ENCODE data around the gene NSUN6.

Gene NSUN6

DNA sequence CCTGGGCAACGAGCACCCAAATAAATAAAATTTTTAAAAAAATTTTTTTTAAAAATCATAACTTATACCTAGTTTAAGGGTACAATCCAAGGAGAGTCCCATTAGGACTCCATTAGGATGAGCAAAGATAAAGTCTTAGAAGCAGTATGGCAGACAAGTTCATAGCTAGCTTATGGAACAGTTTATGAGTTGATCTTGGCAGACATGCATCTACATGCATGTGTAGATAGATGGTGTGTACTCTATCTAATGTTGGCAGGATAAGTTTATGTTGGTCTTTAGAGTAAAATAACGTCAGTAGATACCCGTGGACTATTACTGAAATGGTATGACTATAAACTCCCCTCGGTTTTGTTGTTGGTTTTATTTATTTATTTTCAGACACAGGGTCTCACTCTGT, 40.2 kb downstream of the NSUN6 start:
- H3K4me2 ChIP-seq (ENCODE audit: insufficient read depth, low read length) = no peak overlapping the region
- TF ChIP-seq, protein P1, sequence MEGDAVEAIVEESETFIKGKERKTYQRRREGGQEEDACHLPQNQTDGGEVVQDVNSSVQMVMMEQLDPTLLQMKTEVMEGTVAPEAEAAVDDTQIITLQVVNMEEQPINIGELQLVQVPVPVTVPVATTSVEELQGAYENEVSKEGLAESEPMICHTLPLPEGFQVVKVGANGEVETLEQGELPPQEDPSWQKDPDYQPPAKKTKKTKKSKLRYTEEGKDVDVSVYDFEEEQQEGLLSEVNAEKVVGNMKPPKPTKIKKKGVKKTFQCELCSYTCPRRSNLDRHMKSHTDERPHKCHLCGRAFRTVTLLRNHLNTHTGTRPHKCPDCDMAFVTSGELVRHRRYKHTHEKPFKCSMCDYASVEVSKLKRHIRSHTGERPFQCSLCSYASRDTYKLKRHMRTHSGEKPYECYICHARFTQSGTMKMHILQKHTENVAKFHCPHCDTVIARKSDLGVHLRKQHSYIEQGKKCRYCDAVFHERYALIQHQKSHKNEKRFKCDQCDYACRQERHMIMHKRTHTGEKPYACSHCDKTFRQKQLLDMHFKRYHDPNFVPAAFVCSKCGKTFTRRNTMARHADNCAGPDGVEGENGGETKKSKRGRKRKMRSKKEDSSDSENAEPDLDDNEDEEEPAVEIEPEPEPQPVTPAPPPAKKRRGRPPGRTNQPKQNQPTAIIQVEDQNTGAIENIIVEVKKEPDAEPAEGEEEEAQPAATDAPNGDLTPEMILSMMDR (IDR thresholded peaks at IDR 0.05; ENCODE audit: borderline replicate concordance, extremely low read depth, low read length, poor library complexity, severe bottlenecking) = no peak
- no peak for TF ChIP-seq EZH2 (IDR thresholded peaks at IDR 0.05; ENCODE audit: borderline replicate concordance, low read depth, low read length, severe bottlenecking)

GRCh38 chr10:18610517-18610916, 40.9 kb downstream of the NSUN6 start:
- Histone ChIP-seq H2AFZ (ENCODE audit: low read depth, low read length) (no peak overlapping the region), H3K9ac (ENCODE audit: low read depth, low read length) (no peak overlapping the region), H3K27me3 (ENCODE audit: insufficient read depth, low read length, poor library complexity) (no peaks in the 10 kb centered on the region), H3K4me3 (ENCODE audit: low read depth in 1 of 2, low read length in 2 of 2) (no peak overlapping the region), H3K27ac (ENCODE audit: low read length) (0 out of 2 replicates have a peak overlapping the region, but pooled peaks have one; percentile 7), H3K79me2 (ENCODE audit: insufficient read depth, low read length) (no peaks in the 10 kb centered on the region), H3K9me3 (ENCODE audit: insufficient read depth, low read length, severe bottlenecking) (no peaks in the 10 kb centered on the region), H3K4me1 (ENCODE audit: insufficient read depth, low read length) (no peaks in the 10 kb centered on the region), H3K4me2 (ENCODE audit: insufficient read depth, low read length) (no peak overlapping the region), H4K20me1 (ENCODE audit: insufficient read depth, low read length) (no peaks in the 10 kb centered on the region), H3K36me3 (ENCODE audit: insufficient read depth, low read length) (peaks cover 51% of the 10 kb centered on the region; the same call in 1 of the 2 replicates)
- no peak for DNase-seq
- ATAC-seq (ENCODE audit: insufficient read depth, low read depth) = no peak
- no peak for TF ChIP-seq EZH2 (IDR thresholded peaks at IDR 0.05; ENCODE audit: borderline replicate concordance, low read depth, low read length, severe bottlenecking)
- TF ChIP-seq, protein P1 (IDR thresholded peaks at IDR 0.05; ENCODE audit: borderline replicate concordance, extremely low read depth, low read length, poor library complexity, severe bottlenecking) = no peak

More for the DNA sequence above, 40.2 kb downstream of the NSUN6 start:
- no peak overlapping the region for H2AFZ ChIP-seq (ENCODE audit: low read depth, low read length)
- no peaks in the 10 kb centered on the region for H3K4me1 ChIP-seq (ENCODE audit: insufficient read depth, low read length)
- H3K36me3 ChIP-seq (ENCODE audit: insufficient read depth, low read length) = peaks cover 56% of the 10 kb centered on the region; the same call in 1 of the 2 replicates
- no peaks in the 10 kb centered on the region for H3K27me3 ChIP-seq (ENCODE audit: insufficient read depth, low read length, poor library complexity)
- H3K9ac ChIP-seq (ENCODE audit: low read depth, low read length) = no peak overlapping the region
- no peaks in the 10 kb centered on the region for H3K79me2 ChIP-seq (ENCODE audit: insufficient read depth, low read length)
- no peak overlapping the region for H3K27ac ChIP-seq (ENCODE audit: low read length)
- no peak for DNase-seq
- no peaks in the 10 kb centered on the region for H3K9me3 ChIP-seq (ENCODE audit: insufficient read depth, low read length, severe bottlenecking)
- no peaks in the 10 kb centered on the region for H4K20me1 ChIP-seq (ENCODE audit: insufficient read depth, low read length)
- H3K4me3 ChIP-seq (ENCODE audit: low read depth in 1 of 2, low read length in 2 of 2) = no peak overlapping the region
- no peak for ATAC-seq (ENCODE audit: insufficient read depth, low read depth)

GRCh38 chr10:18608596-18608995, 42.8 kb downstream of the NSUN6 start:
- no peaks in the 10 kb centered on the region for H3K79me2 ChIP-seq (ENCODE audit: insufficient read depth, low read length)
- H2AFZ ChIP-seq (ENCODE audit: low read depth, low read length) = no peak overlapping the region
- no peaks in the 10 kb centered on the region for H3K4me1 ChIP-seq (ENCODE audit: insufficient read depth, low read length)
- TF ChIP-seq, protein P1 (IDR thresholded peaks at IDR 0.05; ENCODE audit: borderline replicate concordance, extremely low read depth, low read length, poor library complexity, severe bottlenecking) = no peak
- TF ChIP-seq EZH2 (IDR thresholded peaks at IDR 0.05; ENCODE audit: borderline replicate concordance, low read depth, low read length, severe bottlenecking) = no peak
- no peak overlapping the region for H3K4me3 ChIP-seq (ENCODE audit: low read depth in 1 of 2, low read length in 2 of 2)
- peaks cover 52% of the 10 kb centered on the region; the same call in 1 of the 2 replicates for H3K36me3 ChIP-seq (ENCODE audit: insufficient read depth, low read length)
- no peak overlapping the region for H3K27ac ChIP-seq (ENCODE audit: low read length)
- DNase-seq = no peak
- no peaks in the 10 kb centered on the region for H3K9me3 ChIP-seq (ENCODE audit: insufficient read depth, low read length, severe bottlenecking)
- H4K20me1 ChIP-seq (ENCODE audit: insufficient read depth, low read length) = no peaks in the 10 kb centered on the region
- H3K27me3 ChIP-seq (ENCODE audit: insufficient read depth, low read length, poor library complexity) = no peaks in the 10 kb centered on the region
- H3K4me2 ChIP-seq (ENCODE audit: insufficient read depth, low read length) = no peak overlapping the region
- no peak overlapping the region for H3K9ac ChIP-seq (ENCODE audit: low read depth, low read length)
- ATAC-seq (ENCODE audit: insufficient read depth, low read depth) = no peak

Data from DND-41 (cell line).